ENCODE results near the gene PRMT6.
"Not testable (repeated sequence)": the region's sequence is repeated elsewhere in the genome, so short reads cannot be mapped to it uniquely, and the experiment has no call there.

The PRMT6 gene

DNA sequence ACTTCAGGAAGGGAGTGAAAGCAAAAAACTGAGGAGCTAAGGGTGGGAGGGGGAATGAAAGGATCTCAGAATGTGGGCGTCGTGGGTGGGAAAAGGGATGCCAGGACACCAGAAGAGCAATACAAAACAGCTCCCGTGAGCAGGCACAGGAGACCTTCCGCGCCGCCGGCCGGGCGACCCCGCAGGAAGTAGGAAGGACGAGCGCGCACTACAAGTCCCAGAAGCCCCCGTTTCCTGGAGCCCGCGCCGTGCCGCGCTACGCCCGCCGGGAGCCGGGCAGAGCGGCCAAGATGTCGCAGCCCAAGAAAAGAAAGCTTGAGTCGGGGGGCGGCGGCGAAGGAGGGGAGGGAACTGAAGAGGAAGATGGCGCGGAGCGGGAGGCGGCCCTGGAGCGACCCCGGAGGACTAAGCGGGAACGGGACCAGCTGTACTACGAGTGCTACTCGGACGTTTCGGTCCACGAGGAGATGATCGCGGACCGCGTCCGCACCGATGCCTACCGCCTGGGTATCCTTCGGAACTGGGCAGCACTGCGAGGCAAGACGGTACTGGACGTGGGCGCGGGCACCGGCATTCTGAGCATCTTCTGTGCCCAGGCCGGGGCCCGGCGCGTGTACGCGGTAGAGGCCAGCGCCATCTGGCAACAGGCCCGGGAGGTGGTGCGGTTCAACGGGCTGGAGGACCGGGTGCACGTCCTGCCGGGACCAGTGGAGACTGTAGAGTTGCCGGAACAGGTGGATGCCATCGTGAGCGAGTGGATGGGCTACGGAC lies at the start of gene PRMT6:
Gene PRMT6, plus strand, starts transcription at position 249 of the 771 bp plus-strand sequence. Its CDS starts 42 bp downstream, at position 291.
- DNase-seq (ENCODE audit: low read depth) = peak; percentile 66

DNA sequence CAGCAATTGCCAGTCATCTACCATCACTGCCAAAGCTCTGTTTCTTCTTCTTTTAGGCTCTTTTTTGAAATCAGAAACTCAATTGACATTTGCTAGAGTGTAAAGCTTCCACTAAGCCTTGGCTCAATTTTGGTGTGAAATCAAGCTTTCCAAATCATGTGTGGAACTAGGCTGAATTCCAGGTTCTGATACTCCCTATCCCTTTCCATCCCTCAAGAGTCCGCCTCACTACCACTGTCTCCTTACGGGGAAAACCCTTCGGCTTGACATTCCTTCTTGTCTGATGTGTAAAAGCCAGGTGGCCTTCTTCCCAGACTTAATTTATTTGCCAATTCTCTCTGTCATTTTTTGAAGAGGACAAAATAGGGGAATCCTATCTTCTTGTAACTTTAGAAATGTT lies 47.2 kb upstream of the PRMT6 start:
- DNase-seq (ENCODE audit: low read depth) = no peak

DNA sequence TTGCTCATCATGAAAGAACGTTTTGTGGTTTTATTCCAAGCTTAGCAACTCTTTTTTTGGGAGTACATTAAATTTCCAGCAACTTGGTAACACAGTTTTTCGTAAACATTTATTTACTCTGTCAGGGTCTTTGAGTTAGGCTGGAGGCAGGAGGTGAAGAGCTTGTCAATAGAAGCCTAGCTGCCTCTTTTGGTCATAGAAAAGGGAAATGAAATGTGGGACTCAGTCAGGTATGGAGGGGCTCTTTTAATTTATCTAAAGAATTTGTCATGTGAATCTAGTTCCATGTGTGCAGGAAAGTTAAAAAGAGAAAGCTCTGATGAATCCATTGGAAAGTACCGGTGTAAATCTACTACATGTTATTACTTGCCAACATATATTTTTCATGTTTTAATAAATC lies 45.9 kb upstream of the PRMT6 start:
- DNase-seq (ENCODE audit: low read depth) = no peak

DNA sequence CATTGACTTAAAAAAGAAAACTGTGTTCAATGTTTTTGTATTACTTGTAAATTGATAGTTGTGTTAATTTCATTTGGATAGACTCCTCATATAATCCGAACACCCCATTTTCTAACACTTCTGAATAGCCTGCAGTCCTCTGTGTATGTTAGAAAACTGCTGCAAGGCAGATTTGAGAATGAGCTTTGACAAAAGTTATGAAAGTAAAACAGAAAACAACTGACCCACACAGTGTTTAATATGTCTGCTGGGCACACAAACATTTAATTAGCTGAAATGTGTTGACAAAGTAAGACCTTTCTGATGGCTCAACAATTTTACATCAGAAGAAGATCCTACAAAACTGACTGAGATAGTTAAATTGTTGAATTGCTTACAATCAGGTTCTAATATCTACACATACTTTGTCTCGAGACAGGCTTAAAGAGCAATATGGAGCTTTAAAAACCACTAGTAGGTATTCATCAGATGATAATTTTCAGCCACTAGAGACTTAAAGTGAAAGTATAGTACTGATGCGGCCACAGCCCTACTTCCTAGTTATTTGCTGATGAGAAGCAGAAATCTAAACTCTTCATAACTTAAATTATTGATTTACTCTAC lies 40.0 kb upstream of the PRMT6 start:
- DNase-seq (ENCODE audit: low read depth) = no peak

DNA sequence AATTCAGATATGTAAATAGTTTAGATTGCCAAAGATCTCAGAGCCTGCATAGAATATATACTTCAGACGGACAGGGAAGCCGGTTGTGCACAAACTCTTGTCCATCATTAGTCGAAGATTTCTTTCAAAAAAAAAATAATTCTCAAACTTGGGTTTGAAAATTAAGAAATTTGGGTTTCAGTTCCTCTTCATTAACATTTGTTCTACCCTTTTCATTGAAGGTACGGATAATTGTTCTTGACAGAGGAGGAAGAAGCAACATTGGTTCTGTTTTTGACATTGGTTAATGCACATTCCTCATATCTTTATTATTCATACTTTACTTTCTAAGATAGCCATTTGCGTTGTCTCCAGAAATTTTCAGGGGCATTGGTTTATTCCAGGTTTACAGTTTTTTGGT lies 38.0 kb upstream of the PRMT6 start:
- no peak for DNase-seq (ENCODE audit: low read depth)

DNA sequence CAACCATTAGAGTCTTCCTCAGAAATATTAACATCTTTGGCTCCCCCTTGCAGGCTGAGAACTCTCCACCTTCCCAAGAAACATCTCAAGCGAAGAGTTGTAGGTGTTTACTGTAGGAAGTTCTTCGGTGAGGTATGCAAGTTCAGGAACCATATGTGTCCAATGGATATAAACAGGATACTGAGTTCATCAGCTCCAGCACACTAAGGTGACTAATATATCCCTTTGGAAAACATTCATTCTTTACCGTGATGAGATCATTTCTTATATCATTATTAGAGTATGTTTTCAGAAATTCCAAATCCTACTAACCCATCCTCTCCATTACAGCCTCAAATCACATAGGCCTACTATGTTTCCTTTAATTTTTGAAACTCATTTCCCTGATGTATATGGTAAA lies 37.3 kb upstream of the PRMT6 start:
- no peak for DNase-seq (ENCODE audit: low read depth)

DNA sequence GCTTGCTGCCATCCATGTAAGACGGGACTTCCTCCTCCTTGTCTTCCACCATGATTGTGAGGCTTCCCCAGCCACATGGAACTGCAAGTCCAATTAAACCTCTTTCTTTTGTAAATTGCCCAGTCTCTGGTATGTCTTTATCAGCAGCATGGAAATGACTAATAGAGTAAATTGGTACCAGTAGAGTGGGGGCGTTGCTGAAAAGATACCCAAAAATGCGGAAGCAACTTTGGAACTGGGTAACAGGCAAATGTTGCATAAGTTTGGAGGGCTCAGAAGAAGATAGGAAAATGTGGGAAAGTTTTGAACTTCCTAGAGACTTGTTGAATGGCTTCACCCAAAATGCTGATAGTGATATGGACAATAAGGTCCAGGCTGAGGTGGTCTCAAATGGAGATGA lies 17.6 kb upstream of the PRMT6 start:
- not testable (repeated sequence) for DNase-seq (ENCODE audit: low read depth)

DNA sequence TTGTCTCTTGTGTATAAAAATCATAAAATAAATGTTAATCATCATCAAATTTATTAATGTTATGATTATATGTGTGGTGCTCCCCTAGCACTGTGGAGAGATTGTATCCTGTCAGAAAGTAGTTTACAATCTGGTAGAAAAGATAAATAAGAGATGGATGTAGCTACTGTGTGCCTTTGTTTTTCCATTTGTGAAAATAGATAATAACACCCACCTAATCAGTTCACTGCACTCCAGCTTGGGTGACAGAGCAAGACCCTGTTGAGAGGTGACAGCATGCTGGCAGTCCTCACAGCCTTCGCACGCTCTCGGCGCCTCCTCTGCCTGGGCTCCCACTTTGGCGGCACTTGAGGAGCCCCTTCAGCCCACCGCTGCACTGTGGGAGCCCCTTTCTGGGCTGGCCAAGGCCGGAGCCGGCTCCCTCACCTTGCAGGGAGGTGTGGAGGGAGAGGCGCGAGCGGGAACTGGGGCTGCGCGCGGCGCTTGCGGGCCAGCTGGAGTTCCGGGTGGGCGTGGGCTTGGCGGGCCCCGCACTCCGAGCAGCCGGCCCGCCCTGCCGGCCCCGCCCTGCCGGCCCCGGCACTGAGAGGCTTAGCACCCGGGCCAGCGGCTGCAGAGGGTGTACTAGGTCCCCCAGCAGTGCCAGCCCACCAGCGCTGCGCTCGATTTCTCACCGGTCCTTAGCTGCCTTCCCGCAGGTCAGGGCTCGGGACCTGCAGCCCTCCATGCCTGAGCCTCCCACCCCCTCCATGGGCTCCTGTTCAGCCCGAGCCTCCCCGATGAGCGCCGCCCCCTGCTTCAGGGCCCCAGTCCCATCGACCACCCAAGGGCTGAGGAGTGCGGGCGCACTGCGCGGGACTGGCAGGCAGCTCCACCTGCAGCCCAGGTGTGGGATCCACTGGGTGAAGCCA lies 11.9 kb upstream of the PRMT6 start:
- not testable (repeated sequence) for DNase-seq (ENCODE audit: low read depth)

DNA sequence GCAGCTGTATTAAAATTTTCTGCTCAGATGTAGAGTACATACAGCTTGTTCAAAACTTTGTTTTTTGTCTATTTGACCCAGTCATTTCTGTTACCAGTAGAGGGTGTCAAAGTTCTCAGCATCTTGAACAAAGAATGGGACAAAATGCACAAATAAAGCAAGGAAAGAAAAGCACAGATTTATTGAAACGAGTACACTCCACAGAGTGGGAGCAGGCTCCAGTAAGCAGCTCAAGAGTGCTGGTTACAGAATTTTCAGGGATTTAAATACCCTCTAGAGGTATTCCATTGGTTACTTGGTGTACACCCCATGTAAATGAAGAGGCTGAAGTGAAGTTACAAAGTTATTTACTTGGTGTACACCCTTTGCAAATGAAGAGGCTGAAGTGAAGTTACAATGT lies 8.9 kb upstream of the PRMT6 start:
- no peak for DNase-seq (ENCODE audit: low read depth)

DNA sequence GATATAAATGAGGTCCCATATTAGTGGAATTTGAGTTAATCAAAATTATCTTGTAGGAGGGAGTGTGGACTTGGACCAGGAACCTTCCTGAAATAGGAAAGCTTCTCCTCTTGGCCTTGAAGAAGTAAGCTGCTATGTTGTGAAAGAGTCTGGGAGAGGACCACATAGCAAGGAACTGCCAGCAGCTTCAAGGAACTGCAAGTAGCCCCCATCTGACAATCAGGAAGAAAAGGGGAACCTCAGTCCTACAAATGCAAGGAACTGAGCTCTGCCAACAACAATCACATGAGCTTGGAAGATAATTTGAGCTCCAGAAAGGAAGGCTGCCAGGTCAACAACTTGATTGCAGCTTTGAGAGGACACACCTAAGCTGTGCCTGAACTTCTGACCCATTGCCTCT lies 8.2 kb upstream of the PRMT6 start:
- no peak for DNase-seq (ENCODE audit: low read depth)

DNA sequence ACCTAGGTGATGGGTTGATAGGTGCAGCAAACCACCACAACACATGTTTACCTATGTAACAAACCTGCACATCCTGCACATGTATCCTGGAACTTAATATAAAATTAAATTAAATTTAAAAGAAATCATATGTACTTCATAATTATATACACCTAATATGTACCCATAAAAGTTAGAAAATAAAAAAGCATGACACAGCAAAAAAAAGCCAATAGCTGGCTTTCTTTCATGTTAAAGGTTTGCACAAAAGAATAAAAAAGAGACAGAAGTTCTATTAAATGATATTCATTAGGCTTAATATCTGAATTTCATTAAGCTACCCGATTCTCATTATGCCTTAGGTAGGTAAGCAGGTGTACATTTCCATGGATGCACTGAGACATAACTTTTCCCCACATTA lies 5.2 kb upstream of the PRMT6 start:
- no peak for DNase-seq (ENCODE audit: low read depth)

DNA sequence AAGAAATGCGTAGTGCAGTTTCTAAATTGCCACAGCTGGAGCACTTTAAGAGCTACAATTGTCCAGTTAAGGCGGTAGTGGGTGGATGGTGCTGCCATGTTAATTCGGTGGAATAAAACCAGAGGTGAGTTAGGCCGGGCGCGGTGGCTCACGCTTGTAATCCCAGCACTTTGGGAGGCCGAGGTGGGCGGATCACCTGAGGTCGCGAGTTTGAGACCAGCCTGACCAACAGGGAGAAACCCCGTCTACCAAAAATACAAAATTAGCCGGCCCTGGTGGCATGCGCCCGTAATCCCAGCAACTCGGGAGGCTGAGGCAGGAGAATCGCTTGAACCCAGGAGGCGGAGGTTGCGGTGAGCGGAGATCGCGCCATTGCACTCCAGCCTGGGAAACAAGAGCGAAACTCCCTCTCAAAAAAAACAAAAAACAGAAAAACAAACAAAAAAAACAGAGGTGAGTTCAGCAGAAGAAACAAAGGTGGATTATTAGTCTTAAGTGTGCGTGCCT lies 502 bp upstream of the PRMT6 start:
- DNase-seq (ENCODE audit: low read depth) = not testable (repeated sequence)

DNA sequence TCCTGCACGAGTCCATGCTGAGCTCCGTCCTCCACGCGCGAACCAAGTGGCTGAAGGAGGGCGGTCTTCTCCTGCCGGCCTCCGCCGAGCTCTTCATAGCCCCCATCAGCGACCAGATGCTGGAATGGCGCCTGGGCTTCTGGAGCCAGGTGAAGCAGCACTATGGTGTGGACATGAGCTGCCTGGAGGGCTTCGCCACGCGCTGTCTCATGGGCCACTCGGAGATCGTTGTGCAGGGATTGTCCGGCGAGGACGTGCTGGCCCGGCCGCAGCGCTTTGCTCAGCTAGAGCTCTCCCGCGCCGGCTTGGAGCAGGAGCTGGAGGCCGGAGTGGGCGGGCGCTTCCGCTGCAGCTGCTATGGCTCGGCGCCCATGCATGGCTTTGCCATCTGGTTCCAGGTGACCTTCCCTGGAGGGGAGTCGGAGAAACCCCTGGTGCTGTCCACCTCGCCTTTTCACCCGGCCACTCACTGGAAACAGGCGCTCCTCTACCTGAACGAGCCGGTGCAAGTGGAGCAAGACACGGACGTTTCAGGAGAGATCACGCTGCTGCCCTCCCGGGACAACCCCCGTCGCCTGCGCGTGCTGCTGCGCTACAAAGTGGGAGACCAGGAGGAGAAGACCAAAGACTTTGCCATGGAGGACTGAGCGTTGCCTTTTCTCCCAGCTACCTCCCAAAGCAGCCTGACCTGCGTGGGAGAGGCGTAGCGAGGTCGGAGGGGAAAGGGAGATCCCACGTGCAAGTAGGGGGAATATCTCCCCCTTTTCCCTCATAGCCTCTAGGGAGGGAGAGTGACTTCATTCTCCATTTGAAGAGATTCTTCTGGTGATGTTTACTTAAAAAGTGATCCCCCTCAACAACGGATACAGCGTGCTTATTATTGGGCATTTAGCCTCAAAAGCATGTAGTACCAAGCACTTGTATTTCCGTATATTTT lies 991 bp downstream of the PRMT6 start:
- DNase-seq (ENCODE audit: low read depth) = no peak

DNA sequence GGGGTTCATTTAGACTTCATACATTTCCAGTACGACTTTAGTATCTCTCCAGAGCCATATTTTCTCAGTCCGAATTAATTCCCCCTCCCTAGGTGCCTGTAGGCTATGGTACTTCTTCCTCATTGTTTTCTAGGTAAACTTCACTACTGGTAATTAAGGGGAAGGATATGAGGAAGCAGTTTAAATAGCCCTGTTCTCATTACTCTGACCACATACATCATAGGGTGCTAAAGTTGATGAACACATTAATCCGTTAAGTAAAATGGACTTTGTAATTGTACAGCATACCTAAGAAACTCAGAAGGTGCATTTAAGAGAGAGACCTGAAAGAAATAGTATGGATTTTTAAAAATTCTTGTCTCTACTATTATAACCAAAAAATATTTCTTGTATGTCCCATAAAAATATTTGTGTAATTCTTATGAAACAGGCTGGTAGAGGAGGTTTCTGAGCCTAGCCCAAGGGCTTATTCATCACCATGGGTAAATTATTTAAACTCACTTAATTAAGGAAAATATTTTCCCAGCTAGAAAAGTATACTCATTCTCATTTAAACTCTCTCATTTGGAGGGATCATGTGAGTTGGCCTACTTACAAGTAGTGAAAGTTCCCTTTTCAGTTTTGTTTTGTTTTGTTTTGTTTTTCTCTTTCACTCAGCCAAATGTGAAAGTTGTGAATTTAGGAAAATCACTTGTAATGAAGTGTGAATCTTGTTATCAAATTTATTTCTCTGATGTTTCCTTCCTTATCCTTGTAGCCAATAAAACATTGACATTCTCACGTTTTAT lies 2.0 kb downstream of the PRMT6 start:
- no peak for DNase-seq (ENCODE audit: low read depth)

DNA sequence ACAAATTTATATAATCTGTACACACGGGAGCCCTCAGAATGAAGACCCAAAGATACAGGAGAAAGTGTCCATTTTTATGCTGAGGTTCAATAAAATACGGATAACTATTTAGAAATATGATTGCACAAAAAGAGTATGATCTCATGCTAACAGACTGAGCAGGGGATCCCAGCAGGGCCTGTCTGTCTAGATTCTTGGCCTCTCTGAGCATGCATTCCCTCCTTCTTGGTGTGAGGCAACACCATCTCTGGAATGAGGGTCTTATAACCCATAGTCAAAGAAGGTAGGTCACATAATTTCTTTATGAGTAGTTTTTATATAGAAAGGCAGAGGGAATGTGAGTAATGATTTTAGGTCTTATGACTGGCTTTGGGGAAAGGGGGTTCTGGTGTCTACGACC lies 5.4 kb downstream of the PRMT6 start:
- no peak for DNase-seq (ENCODE audit: low read depth)

DNA sequence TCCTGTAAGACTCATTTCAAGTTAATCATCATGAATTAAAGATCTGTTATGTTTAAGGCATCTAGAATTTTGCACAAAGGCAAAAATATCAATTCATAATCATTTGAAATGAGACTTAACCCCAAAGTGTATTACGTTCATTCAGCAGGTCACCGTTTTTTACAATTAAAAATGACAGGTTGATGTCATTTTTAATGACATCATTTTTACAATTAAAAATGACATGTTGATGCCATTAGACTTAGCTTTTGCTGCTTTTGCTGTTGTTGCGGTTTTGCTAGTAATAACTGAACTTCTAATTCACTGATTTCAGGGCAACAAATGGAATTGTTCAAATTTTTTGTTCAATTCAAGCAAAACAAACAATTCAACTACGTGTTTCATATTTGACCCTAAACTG lies 17.0 kb downstream of the PRMT6 start:
- DNase-seq (ENCODE audit: low read depth) = no peak

DNA sequence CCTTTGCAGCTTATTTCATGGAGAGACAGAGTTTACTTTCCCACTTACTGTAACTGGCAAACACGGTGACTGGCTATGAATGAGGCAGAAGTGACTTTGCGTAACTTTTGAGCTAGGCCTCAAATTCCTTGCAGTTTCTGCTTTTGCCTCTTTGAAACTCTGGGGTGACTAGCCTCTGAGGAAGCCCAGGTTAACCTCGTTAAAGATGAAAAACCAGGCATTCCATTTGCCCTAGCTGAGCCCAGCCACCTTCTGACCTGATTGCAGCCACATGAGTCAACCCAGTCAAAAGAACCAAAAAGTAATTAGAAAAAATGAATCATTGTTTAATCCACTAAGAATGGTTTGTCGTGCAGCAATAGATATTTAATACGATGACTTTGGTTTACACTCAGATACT lies 20.4 kb downstream of the PRMT6 start:
- DNase-seq (ENCODE audit: low read depth) = no peak

DNA sequence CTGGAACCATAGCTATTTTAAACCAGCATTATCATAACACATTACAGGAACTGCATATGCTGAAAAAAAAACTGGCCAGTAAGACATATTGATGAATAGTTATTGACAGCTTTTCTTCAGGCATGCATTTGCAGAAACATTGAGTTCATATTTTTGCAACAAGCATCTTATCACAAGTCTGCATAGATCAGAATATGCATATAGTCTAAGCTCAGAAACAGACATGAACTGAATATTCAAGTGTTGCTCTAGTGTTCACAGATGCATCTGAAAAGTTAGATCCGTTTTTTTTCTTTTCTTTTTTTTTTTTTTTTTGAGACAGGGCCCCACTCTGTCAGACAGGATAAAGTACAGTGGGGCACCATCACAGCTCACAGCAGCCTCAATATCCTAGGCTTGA lies 22.8 kb downstream of the PRMT6 start:
- DNase-seq (ENCODE audit: low read depth) = no peak

DNA sequence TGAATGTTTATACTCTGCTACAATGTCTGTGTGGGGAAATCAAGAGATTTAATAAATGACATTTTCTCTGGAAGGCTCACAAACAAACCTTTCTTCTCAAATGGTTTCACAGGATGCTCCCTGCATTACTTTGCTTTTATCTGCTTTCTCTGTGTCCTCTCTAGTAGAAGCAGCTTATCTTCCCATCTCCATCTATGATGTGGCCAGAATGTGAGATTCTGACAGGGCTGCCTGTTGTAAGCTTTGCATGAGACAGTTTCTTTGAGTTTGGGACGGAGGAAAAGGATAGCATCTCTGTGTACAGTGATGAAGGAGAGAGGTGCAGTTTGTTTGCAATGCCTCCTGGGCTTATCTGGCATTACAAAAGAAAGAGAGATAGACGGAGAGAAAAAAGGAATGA lies 24.6 kb downstream of the PRMT6 start:
- no peak for DNase-seq (ENCODE audit: low read depth)

DNA sequence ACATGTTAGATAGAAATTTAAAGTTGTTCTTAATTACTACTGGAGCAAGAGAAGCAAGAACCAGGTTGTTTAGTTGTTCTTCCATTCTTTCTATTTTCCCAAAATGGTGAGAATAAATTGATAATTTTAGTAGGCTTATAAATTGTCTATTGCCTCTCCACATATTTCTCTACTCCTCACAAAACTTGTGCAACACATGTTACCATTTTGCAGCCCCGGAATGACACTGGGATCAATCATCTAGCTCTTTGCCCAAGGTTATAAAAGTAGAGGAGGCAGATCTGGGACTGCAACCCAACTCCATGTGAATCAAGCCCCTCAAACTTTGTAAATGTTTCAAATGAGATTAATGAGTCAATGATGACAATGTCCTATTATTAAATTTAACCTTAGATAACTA lies 34.9 kb downstream of the PRMT6 start:
- no peak for DNase-seq (ENCODE audit: low read depth)

DNA sequence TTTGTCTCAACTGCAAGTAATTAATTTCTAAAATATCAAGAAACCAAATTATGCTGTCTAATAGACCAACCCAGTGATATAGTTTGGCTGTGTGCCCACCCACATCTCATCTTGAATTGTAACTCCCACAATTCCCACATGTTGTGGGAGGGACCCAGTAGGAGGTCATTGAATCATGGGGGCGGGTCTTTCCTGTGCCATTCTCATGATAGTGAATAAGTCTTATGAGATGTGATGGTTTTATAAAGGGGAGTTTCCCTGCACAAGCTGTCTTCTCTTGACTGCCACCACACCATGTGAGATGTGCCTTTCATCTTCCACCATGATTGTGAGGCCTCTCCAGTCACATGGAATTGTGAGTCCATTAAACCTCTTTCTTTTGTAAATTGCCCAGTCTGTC lies 36.9 kb downstream of the PRMT6 start:
- DNase-seq (ENCODE audit: low read depth) = not testable (repeated sequence)

Measured in stimulated activated CD8-positive, alpha-beta memory T cell treated with anti-CD3 and anti-CD28 coated beads, Interleukin-15, amount 100 ng/mL, for 1 hour (primary cell).